ENCODE results near the gene SEC24A.
"Not testable (repeated sequence)": the region's sequence is repeated elsewhere in the genome, so short reads cannot be mapped to it uniquely, and the experiment has no call there.

The SEC24A gene

DNA sequence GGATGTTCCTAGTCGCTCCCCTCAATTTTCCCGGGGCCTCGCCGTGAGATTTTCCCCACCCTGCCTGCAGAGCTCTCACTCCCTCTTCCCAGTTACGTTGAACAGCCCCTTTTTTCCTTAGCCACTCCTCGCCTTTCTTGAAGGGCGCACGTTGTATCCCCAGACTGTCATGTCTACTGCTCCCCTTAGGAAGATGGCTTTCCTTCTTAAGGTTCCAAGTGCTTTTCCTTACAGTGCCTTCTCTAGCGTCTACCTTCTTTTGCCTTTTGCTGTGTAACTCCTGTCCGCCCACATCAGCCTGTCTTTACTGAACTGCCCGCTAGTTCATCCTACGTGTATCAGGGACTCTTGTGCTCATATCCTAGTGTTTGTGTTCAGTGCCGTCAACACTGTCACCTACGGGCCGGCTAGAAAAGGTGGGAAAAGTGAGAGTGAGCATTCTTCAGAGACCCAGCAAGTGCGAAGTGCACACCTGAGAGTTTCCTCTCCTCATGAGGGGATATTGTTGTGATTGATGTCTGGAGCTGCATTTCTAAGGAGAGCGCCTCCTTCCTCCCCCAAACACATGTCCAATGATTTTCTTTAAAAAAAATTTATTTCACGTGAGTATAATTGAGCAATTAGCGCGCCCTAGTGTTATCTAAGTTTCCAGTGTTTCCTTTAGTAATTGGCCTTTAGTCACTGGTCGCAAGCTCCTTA is 90.5 kb downstream of the SEC24A start:
- Histone ChIP-seq H3K4me3 (ENCODE audit: low read length in 2 of 2) (peak overlapping the region; percentile 88 to 95), H3K4me1 (ENCODE audit: control insufficient read depth, insufficient read depth, low read length) (peaks cover 15% of the 10 kb centered on the region), H3K9me3 (ENCODE audit: control insufficient read depth in 2 of 2, low read length in 2 of 2) (no peaks in the 10 kb centered on the region), H3K36me3 (ENCODE audit: control insufficient read depth in 2 of 2, insufficient read depth in 2 of 2, low read length in 2 of 2) (peaks cover 3 to 5% of the 10 kb centered on the region in 2 donors), H3K27ac (ENCODE audit: low read length) (peak overlapping the region; percentile 97), H3K9ac (ENCODE audit: low read length in 2 of 2) (peak overlapping the region; percentile 92 to 97), H3K27me3 (ENCODE audit: control insufficient read depth in 1 of 2, insufficient read depth in 2 of 2, low read length in 2 of 2) (no peaks in the 10 kb centered on the region)

DNA sequence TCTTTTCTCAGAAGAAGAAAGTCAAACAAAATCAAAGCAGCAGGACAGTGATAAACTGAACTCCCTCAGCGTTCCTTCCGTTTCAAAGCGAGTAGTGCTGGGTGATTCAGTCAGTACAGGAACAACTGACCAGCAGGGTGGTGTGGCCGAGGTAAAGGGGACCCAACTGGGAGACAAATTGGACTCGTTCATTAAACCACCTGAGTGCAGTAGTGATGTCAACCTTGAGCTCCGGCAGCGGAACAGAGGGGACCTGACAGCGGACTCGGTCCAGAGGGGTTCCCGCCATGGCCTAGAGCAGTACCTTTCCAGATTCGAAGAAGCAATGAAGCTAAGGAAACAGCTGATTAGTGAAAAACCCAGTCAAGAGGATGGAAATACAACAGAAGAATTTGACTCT is 92.5 kb downstream of the SEC24A start:
- H3K27ac ChIP-seq (ENCODE audit: low read length): no peak overlapping the region
- H3K4me1 ChIP-seq (ENCODE audit: control insufficient read depth, insufficient read depth, low read length): peaks cover 15% of the 10 kb centered on the region
- H3K4me3 ChIP-seq (ENCODE audit: low read length in 2 of 2): no peak overlapping the region
- H3K9me3 ChIP-seq (ENCODE audit: control insufficient read depth in 2 of 2, low read length in 2 of 2): no peaks in the 10 kb centered on the region
- H3K36me3 ChIP-seq (ENCODE audit: control insufficient read depth in 2 of 2, insufficient read depth in 2 of 2, low read length in 2 of 2): peaks cover 3 to 5% of the 10 kb centered on the region in 2 donors
- H3K27me3 ChIP-seq (ENCODE audit: control insufficient read depth in 1 of 2, insufficient read depth in 2 of 2, low read length in 2 of 2): no peaks in the 10 kb centered on the region
- no peak overlapping the region for H3K9ac ChIP-seq (ENCODE audit: low read length in 2 of 2)

DNA sequence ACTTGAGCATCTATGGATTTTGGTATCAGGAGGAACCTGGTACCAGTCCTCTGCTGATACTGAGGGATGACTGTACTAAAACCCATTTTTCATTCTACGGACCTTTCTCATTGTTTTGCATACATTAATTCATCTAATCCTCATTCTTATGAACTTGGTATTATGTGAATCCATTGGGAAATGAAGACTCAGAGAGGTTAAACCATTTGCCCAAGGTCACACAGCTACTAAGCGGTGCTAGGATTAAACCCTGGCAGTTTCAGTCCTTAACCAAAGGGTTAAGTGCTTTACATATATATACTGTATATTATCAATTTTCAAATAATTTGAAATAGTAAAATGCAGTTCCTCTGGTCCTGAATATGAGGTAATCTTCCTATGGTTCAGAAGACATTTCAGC is 93.5 kb downstream of the SEC24A start:
- Histone ChIP-seq H3K4me3 (ENCODE audit: low read length in 2 of 2) (no peak overlapping the region), H3K9ac (ENCODE audit: low read length in 2 of 2) (no peak overlapping the region), H3K9me3 (ENCODE audit: control insufficient read depth in 2 of 2, low read length in 2 of 2) (no peaks in the 10 kb centered on the region), H3K36me3 (ENCODE audit: control insufficient read depth in 2 of 2, insufficient read depth in 2 of 2, low read length in 2 of 2) (peaks cover 5% of the 10 kb centered on the region in 2 donors), H3K27ac (ENCODE audit: low read length) (no peak overlapping the region), H3K27me3 (ENCODE audit: control insufficient read depth in 1 of 2, insufficient read depth in 2 of 2, low read length in 2 of 2) (no peaks in the 10 kb centered on the region), H3K4me1 (ENCODE audit: control insufficient read depth, insufficient read depth, low read length) (peaks cover 15% of the 10 kb centered on the region)

DNA sequence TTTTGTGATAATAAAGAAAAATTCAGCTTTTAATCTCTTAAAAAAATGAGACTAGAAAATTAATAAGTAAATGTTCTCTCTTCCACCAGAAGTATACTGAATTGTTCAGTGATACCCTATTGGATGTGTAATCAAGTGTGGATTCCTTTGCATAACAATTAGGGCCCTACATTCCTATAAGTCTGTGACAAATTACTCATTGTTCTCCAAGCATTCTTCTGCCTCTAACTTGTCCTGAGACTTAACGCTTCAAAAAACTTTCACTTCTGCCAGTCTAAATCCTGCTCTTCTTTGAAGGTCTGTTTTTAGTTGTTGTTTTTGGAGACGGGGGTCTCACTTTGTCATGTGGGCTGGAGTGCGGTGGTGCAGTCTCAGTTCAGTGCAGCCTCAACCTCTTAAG is 100.8 kb downstream of the SEC24A start:
- H3K27me3 ChIP-seq (ENCODE audit: control insufficient read depth in 1 of 2, insufficient read depth in 2 of 2, low read length in 2 of 2): no peaks in the 10 kb centered on the region
- no peak overlapping the region for H3K9ac ChIP-seq (ENCODE audit: low read length in 2 of 2)
- H3K4me1 ChIP-seq (ENCODE audit: control insufficient read depth, insufficient read depth, low read length): no peaks in the 10 kb centered on the region
- H3K9me3 ChIP-seq (ENCODE audit: control insufficient read depth in 2 of 2, low read length in 2 of 2): no peaks in the 10 kb centered on the region
- no peak overlapping the region for H3K4me3 ChIP-seq (ENCODE audit: low read length in 2 of 2)
- peaks cover 6 to 11% of the 10 kb centered on the region in 2 donors for H3K36me3 ChIP-seq (ENCODE audit: control insufficient read depth in 2 of 2, insufficient read depth in 2 of 2, low read length in 2 of 2)
- no peak overlapping the region for H3K27ac ChIP-seq (ENCODE audit: low read length)

DNA sequence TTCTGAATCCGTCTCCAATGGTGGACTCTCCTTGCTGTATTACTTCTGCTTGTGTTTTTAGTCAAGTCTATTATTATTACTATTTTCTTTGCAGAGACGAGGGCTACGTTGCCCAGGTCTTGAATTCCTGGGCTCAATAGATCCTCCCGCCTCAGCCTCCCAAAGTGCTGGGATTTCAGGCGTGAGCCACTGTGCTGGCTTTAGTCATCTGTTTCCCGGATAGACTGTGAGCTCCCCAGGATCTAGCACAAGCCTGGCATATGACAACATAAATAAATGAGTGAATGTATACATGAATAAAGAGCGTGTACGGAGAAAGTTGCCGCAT is 109.6 kb downstream of the SEC24A start:
- Histone ChIP-seq H3K9ac (ENCODE audit: low read length in 2 of 2) (peak overlapping the region; percentile 64 to 80), H3K36me3 (ENCODE audit: control insufficient read depth in 2 of 2, insufficient read depth in 2 of 2, low read length in 2 of 2) (no peaks in the 10 kb centered on the region), H3K4me1 (ENCODE audit: control insufficient read depth, insufficient read depth, low read length) (peaks cover 14% of the 10 kb centered on the region), H3K27me3 (ENCODE audit: control insufficient read depth in 1 of 2, insufficient read depth in 2 of 2, low read length in 2 of 2) (no peaks in the 10 kb centered on the region), H3K9me3 (ENCODE audit: control insufficient read depth in 2 of 2, low read length in 2 of 2) (no peaks in the 10 kb centered on the region), H3K27ac (ENCODE audit: low read length) (peak overlapping the region; percentile 18), H3K4me3 (ENCODE audit: low read length in 2 of 2) (peak overlapping the region; percentile 89 to 96)

DNA sequence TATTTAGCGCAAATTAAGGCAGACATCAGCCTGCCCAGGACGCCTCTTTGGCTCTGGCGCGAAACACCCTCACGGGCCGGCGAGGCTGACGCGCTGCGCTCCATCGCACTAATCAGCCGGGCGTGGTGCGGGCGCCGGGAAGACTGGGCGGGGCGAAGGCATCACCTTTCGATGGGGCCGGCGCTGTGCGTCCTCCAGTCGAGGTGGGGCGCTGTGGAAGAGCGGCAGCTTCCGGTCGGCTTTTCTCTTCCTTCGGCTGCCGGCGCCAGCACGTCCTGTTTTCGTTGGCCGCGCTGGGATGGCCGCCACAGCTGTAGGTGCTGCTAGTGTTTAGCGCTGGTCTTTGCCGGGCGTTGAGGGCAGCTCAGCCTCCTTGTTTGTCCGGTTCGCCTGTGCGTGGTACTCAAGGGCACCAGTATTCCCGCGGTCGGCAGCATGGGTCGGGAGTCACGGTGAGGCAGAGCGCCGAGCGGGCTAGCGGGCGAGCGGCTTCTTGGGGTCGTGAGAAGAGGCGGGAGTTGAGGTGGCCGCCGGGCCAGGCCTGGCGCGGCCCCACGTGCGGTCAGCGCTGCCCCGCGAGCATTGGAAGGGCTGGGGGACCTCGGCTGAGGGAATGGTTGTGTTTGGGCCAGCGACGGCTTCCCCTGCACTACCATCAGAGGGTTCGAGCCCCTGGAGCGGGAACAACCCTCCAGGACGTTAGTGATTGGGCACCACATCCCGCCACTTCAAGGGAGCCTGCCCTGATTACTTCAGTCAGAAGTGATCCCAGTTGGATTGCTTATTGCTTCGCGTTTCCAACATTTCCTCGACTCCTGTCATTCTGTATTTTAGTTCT is 110.1 kb downstream of the SEC24A start, which contains the start of gene DDX46:
DDX46 (plus strand) TSS at position 276 of the 838 bp plus-strand sequence; CDS start at position 436, 160 bp downstream.
- Histone ChIP-seq H3K36me3 (ENCODE audit: control insufficient read depth in 2 of 2, insufficient read depth in 2 of 2, low read length in 2 of 2) (no peaks in the 10 kb centered on the region), H3K4me1 (ENCODE audit: control insufficient read depth, insufficient read depth, low read length) (peaks cover 14% of the 10 kb centered on the region), H3K9ac (ENCODE audit: low read length in 2 of 2) (peak within 1 kb of the TSS; percentile 80 to 90), H3K27ac (ENCODE audit: low read length) (peak within 1 kb of the TSS; percentile 41), H3K4me3 (ENCODE audit: low read length in 2 of 2) (peak within 1 kb of the TSS; percentile 89 to 96), H3K9me3 (ENCODE audit: control insufficient read depth in 2 of 2, low read length in 2 of 2) (no peaks in the 10 kb centered on the region), H3K27me3 (ENCODE audit: control insufficient read depth in 1 of 2, insufficient read depth in 2 of 2, low read length in 2 of 2) (no peaks in the 10 kb centered on the region)

DNA sequence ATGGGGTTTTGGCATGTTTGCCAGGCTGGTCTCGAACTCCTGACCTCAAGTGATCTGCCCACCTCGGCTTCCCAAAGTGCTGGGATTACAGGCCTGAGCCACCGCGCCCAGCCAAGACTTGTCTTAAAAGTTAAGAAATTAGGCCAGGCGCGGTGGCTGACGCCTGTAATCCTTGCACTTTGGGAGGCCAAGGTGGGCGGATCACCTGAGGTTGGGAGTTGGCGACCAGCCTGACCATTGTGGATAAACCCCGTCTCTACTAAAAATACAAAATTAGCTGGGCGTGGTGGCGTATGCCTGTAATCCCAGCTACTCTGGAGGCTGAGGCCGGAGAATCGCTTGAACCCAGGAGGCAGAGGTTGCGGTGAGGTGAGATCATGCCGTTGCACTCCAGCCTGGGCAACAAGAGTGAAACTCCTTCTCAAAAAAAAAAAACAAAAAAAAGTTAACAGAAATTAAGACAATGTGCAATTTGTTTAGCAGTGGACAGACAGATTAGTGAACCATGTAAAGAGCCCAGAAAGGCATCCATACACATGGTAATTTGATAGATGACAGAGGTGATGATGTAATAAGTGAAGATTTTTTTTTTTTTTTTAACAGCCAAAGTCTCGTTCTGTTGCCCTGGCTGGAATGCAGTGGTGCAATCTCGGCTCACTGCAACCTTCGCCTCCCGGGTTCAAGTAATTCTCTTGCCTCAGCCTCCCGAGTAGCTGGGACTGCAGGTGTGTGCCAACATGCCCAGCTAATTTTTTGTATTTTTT is 119.1 kb downstream of the SEC24A start:
- H3K9me3 ChIP-seq (ENCODE audit: control insufficient read depth in 2 of 2, low read length in 2 of 2); H3K4me1 ChIP-seq (ENCODE audit: control insufficient read depth, insufficient read depth, low read length); H3K4me3 ChIP-seq (ENCODE audit: low read length in 2 of 2); H3K9ac ChIP-seq (ENCODE audit: low read length in 2 of 2); H3K27ac ChIP-seq (ENCODE audit: low read length); H3K27me3 ChIP-seq (ENCODE audit: control insufficient read depth in 1 of 2, insufficient read depth in 2 of 2, low read length in 2 of 2): not testable (repeated sequence)
- H3K36me3 ChIP-seq (ENCODE audit: control insufficient read depth in 2 of 2, insufficient read depth in 2 of 2, low read length in 2 of 2): peaks cover 28 to 34% of the 10 kb centered on the region in 2 donors

DNA sequence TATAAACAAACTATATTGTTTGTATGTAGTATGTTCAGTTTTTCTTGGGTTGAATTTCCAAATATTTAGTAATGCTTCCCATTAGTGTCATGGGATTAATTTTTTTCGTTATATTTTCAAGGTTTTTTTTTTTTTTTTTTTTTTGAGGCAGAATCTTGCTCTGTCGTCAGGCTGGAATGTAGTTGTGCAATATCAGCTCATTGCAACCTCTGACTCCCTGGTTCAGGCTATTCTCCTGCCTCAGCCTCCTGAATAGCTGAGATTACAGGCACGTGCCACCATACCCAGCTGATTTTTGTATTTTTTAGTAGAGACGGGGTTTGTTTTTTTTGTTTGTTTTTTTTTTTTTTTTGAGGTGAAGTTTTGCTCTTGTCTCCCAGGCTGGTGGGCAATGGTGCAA is 120.6 kb downstream of the SEC24A start:
- Histone ChIP-seq H3K9me3 (ENCODE audit: control insufficient read depth in 2 of 2, low read length in 2 of 2) (no peaks in the 10 kb centered on the region), H3K4me1 (ENCODE audit: control insufficient read depth, insufficient read depth, low read length) (no peaks in the 10 kb centered on the region), H3K36me3 (ENCODE audit: control insufficient read depth in 2 of 2, insufficient read depth in 2 of 2, low read length in 2 of 2) (peaks cover 31 to 42% of the 10 kb centered on the region in 2 donors), H3K9ac (ENCODE audit: low read length in 2 of 2) (no peak overlapping the region), H3K27me3 (ENCODE audit: control insufficient read depth in 1 of 2, insufficient read depth in 2 of 2, low read length in 2 of 2) (no peaks in the 10 kb centered on the region), H3K27ac (ENCODE audit: low read length) (no peak overlapping the region), H3K4me3 (ENCODE audit: low read length in 2 of 2) (no peak overlapping the region)

DNA sequence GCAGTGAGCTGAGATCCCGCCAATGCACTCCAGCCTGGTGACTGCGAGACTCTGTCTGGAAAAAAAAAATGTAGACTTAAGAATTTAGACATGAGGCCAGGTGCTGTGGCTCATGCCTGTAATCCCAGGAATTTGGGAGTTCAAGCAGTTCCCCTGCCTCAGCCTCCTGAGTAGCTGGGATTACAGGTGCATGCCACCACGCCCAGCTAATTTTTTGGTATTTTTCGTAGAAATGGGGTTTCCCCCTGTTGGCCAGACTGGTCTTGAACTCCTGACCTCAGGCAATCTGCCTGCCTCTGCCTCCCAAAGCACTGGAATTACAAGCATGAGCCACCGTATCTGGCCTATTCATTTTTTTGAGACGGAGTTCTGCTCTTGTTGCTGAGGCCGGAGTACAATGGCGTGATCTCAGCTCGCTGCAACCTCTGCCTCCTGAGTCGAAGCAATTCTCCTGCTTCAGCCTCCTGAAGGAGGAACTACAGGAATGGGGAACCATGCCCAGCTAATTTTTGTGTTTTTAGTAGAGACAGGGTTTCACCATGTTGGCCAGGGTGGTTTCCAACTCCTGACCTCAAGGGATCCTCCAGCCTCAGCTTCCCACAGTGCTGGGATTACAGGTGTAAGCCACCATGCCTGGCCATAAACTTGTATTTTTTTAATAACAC is 124.0 kb downstream of the SEC24A start:
- no peaks in the 10 kb centered on the region for H3K9me3 ChIP-seq (ENCODE audit: control insufficient read depth in 2 of 2, low read length in 2 of 2)
- H3K4me1 ChIP-seq (ENCODE audit: control insufficient read depth, insufficient read depth, low read length): no peaks in the 10 kb centered on the region
- H3K36me3 ChIP-seq (ENCODE audit: control insufficient read depth in 2 of 2, insufficient read depth in 2 of 2, low read length in 2 of 2): peaks cover 29 to 34% of the 10 kb centered on the region in 2 donors
- H3K4me3 ChIP-seq (ENCODE audit: low read length in 2 of 2): no peak overlapping the region
- H3K27ac ChIP-seq (ENCODE audit: low read length): no peak overlapping the region
- H3K9ac ChIP-seq (ENCODE audit: low read length in 2 of 2): no peak overlapping the region
- H3K27me3 ChIP-seq (ENCODE audit: control insufficient read depth in 1 of 2, insufficient read depth in 2 of 2, low read length in 2 of 2): no peaks in the 10 kb centered on the region

DNA sequence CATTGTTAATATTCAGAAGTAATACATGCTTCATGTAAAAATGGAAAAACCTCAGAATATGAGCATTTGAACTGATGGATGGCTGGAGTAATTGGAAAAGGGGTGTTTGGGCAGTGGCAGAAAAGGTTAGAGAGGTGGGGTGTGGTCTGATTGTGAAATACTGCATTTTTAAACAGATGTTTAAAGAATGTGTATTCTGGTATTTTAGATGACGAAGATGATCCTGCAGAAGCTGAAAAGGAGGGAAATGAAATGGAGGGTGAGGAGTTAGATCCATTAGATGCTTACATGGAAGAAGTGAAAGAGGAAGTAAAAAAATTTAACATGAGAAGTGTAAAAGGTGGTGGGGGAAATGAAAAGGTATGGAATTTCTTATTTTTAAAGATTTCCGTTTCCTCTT is 128.8 kb downstream of the SEC24A start:
- H3K4me3 ChIP-seq (ENCODE audit: low read length in 2 of 2): no peak overlapping the region
- H3K4me1 ChIP-seq (ENCODE audit: control insufficient read depth, insufficient read depth, low read length): no peaks in the 10 kb centered on the region
- peaks cover 35 to 36% of the 10 kb centered on the region in 2 donors for H3K36me3 ChIP-seq (ENCODE audit: control insufficient read depth in 2 of 2, insufficient read depth in 2 of 2, low read length in 2 of 2)
- H3K9ac ChIP-seq (ENCODE audit: low read length in 2 of 2): no peak overlapping the region
- no peaks in the 10 kb centered on the region for H3K9me3 ChIP-seq (ENCODE audit: control insufficient read depth in 2 of 2, low read length in 2 of 2)
- no peaks in the 10 kb centered on the region for H3K27me3 ChIP-seq (ENCODE audit: control insufficient read depth in 1 of 2, insufficient read depth in 2 of 2, low read length in 2 of 2)
- no peak overlapping the region for H3K27ac ChIP-seq (ENCODE audit: low read length)

Measured in stomach smooth muscle (tissue), 2 donors.